Hepatocyte (in vitro differentiated cells): ENCODE results near the gene PLXNB1. TPM values are rescaled to one million over a fixed set of nuclear protein-coding genes. Genes with fewer than 3 reads are reported as not detected.
A peak's percentile ranks its signal among the peaks of the same experiment; 100 is the strongest.

Experiments used
- DNase-seq: peaks from one replicate; pipeline ENCODE4 v3.0.0-alpha.2; 2016; ENCODE audit warnings: low spot score
- H2AFZ ChIP-seq: fragments of 200-600 bp; sonication (generic); 2 replicates; pipeline ENCODE4 v1.6.0; 2016; ENCODE audit warnings: antibody characterized with exemption, mild to moderate bottlenecking
- H3K27ac ChIP-seq: fragments of 200-600 bp; sonication (generic); 2 replicates; pipeline ENCODE4 v1.5.1; 2016; ENCODE audit warnings: mild to moderate bottlenecking
- H3K27me3 ChIP-seq: fragments of 200-600 bp; sonication (generic); 2 replicates; pipeline ENCODE4 v1.6.1; 2016
- H3K36me3 ChIP-seq: fragments of 200-600 bp; sonication (generic); replicated peaks from 2 replicates; pipeline ENCODE4 v1.5.1; 2016; ENCODE audit warnings: low read depth; ENCODE audit not compliant: insufficient read depth
- H3K4me1 ChIP-seq: fragments of 200-600 bp; sonication (generic); 2 replicates; pipeline ENCODE4 v1.5.1; 2016; ENCODE audit warnings: mild to moderate bottlenecking, moderate library complexity; ENCODE audit not compliant: insufficient read depth
- H3K4me2 ChIP-seq: fragments of 200-600 bp; sonication (generic); 2 replicates; pipeline ENCODE4 v1.6.0; 2016
- H3K4me3 ChIP-seq: fragments of 200-600 bp; sonication (generic); 2 replicates; pipeline ENCODE4 v1.5.1; 2016; ENCODE audit warnings: mild to moderate bottlenecking
- H3K79me2 ChIP-seq: fragments of 200-600 bp; sonication (generic); 2 replicates; pipeline ENCODE4 v1.6.0; 2017; ENCODE audit warnings: mild to moderate bottlenecking
- H3K9me2 ChIP-seq: fragments of 200-600 bp; sonication (generic); replicated peaks from 2 replicates; pipeline ENCODE4 v1.6.0; 2017; ENCODE audit warnings: mild to moderate bottlenecking; ENCODE audit not compliant: insufficient read depth
- H3K9me3 ChIP-seq: fragments of 200-600 bp; sonication (generic); 2 replicates; pipeline ENCODE4 v1.5.1; 2016; ENCODE audit warnings: low read depth, mild to moderate bottlenecking
- H4K20me1 ChIP-seq: fragments of 200-600 bp; sonication (generic); 2 replicates; pipeline ENCODE4 v1.6.0; 2016; ENCODE audit warnings: mild to moderate bottlenecking; ENCODE audit not compliant: insufficient read depth, poor library complexity, severe bottlenecking
- CTCF ChIP-seq: fragments of 200-600 bp; sonication (generic); IDR thresholded peaks from 2 replicates; pipeline ENCODE4 v1.5.1; 2016; ENCODE audit warnings: antibody characterized with exemption, mild to moderate bottlenecking; ENCODE audit not compliant: poor library complexity
- EZH2 ChIP-seq: fragments of 200-600 bp; sonication (generic); IDR thresholded peaks from 2 replicates; pipeline ENCODE4 v1.6.1; 2016; ENCODE audit warnings: antibody characterized with exemption, mild to moderate bottlenecking, borderline replicate concordance
- EZH2phosphoT487 ChIP-seq: fragments of 200-600 bp; sonication (generic); IDR thresholded peaks from one replicate; pipeline ENCODE4 v1.6.1; 2018; ENCODE audit warnings: antibody characterized with exemption, mild to moderate bottlenecking, low read depth, moderate library complexity; ENCODE audit not compliant: unreplicated experiment, severe bottlenecking
- WGBS: methylation state at CpG from one replicate; pipeline ENCODE4 v1.1.6; 2016; ENCODE audit warnings: low lambda C conversion rate; ENCODE audit errors: missing lambda C conversion rate; 5-methylcytosine and 5-hydroxymethylcytosine counted together
- polyA plus RNA-seq: library from polyadenylated mRNA; unstranded; fragments of >200 nt; fragmentation: Nextera tagmentation; extraction: Ambion mirVana; gene quantifications from 2 replicates; pipeline ENCODE4 v1.2.1, GENCODE V29; 2016
- total RNA-seq: library from RNA; depleted of rRNA; stranded (reverse); fragments of >200 nt; gene quantifications from 2 replicates; pipeline ENCODE4 v1.2.3, GENCODE V29; 2014

The PLXNB1 gene
- total and polyA plus RNA-seq, 2 experiments from 2014 or later, result 71.3 to 74.5 TPM

- 1% methylated on average over 53 of the region's 91 CpGs for WGBS
- Histone ChIP-seq H4K20me1 (peaks cover 5% of the 10 kb centered on the region), H3K36me3 (no peaks in the 10 kb centered on the region), H2AFZ (peak within 1 kb of the TSS; percentile 90), H3K4me1 (peaks cover 18% of the 10 kb centered on the region), H3K27ac (peak within 1 kb of the TSS; percentile 79), H3K4me2 (peak within 1 kb of the TSS; percentile 91), H3K9me2 (no peaks in the 10 kb centered on the region), H3K4me3 (peak within 1 kb of the TSS; percentile 75), H3K79me2 (peaks cover 36% of the 10 kb centered on the region), H3K27me3 (no peaks in the 10 kb centered on the region), H3K9me3 (no peaks in the 10 kb centered on the region)
- DNase-seq, result peak; percentile 96
- no peak for TF ChIP-seq EZH2phosphoT487
- TF ChIP-seq EZH2, result no peak
- TF ChIP-seq CTCF, result no peak
Measured at GRCh38 chr3:48446425-48447193, 16.7 kb upstream of the PLXNB1 start, which contains the start of gene ATRIP. Gene ATRIP, plus strand, starts transcription at chr3:48446737. Its CDS starts 109 bp downstream, at chr3:48446846.

- H3K4me1 ChIP-seq, result peaks cover 24% of the 10 kb centered on the region
Measured at GRCh38 chr3:48446043-48446424, 16.1 kb upstream of the PLXNB1 start.

GRCh38 chr3:48445277-48445882 lies 15.5 kb upstream of the PLXNB1 start:
- H3K27ac ChIP-seq, result no peak overlapping the region
- H3K79me2 ChIP-seq, result peaks cover 48% of the 10 kb centered on the region
- no peaks in the 10 kb centered on the region for H3K27me3 ChIP-seq
- H4K20me1 ChIP-seq, result peaks cover 10% of the 10 kb centered on the region
- H3K4me3 ChIP-seq, result no peak overlapping the region
- TF ChIP-seq EZH2, result no peak
- TF ChIP-seq EZH2phosphoT487, result no peak
- no peak for TF ChIP-seq CTCF
- WGBS, result 85% methylated on average over 6 of the region's 6 CpGs
- no peak for DNase-seq
- H3K9me3 ChIP-seq, result no peaks in the 10 kb centered on the region
- peaks cover 25% of the 10 kb centered on the region for H3K4me1 ChIP-seq
- no peaks in the 10 kb centered on the region for H3K9me2 ChIP-seq
- no peak overlapping the region for H2AFZ ChIP-seq
- H3K36me3 ChIP-seq, result no peaks in the 10 kb centered on the region
- H3K4me2 ChIP-seq, result peak overlapping the region; percentile 91

More at GRCh38 chr3:48446043-48446424, 16.1 kb upstream of the PLXNB1 start:
- peak overlapping the region; percentile 73 for H3K27ac ChIP-seq
- WGBS, result 22% methylated on average over 6 of the region's 6 CpGs
- H3K9me2 ChIP-seq, result no peaks in the 10 kb centered on the region
- H3K79me2 ChIP-seq, result peaks cover 42% of the 10 kb centered on the region
- peak overlapping the region; percentile 75 for H3K4me3 ChIP-seq
- H3K27me3 ChIP-seq, result no peaks in the 10 kb centered on the region
- no peaks in the 10 kb centered on the region for H3K36me3 ChIP-seq
- no peak for DNase-seq
- H3K9me3 ChIP-seq, result no peaks in the 10 kb centered on the region
- peak overlapping the region; percentile 90 for H2AFZ ChIP-seq
- TF ChIP-seq EZH2 (no peak), CTCF (no peak), EZH2phosphoT487 (no peak)
- H4K20me1 ChIP-seq, result peaks cover 10% of the 10 kb centered on the region
- peak overlapping the region; percentile 91 for H3K4me2 ChIP-seq
